ENCODE measurements around the gene PCMTD2.

PCMTD2 gene

GRCh38 chr20:64238851-64239387 is 16.6 kb upstream of the PCMTD2 start:
- in situ Hi-C loops (cut with HindIII; ENCODE audit: low pct_ligation_motif_present, low sequenced_read_pairs) = no loop called here
- Histone ChIP-seq H3K27me3 (replicated peaks) (no peaks in the 10 kb centered on the region), H3K27ac (no peak overlapping the region), H3K4me3 (ENCODE audit: low read depth, low read length) (no peak overlapping the region), H3K36me3 (replicated peaks) (no peaks in the 10 kb centered on the region)
- no peak for DNase-seq
- TF ChIP-seq CTCF (IDR thresholded peaks at IDR 0.05; ENCODE audit: low read depth, low read length, missing control alignments) = no peak

GRCh38 chr20:64239449-64240242 is 15.9 kb upstream of the PCMTD2 start:
- no peak for DNase-seq
- Histone ChIP-seq H3K27ac (no peak overlapping the region), H3K36me3 (replicated peaks) (no peaks in the 10 kb centered on the region), H3K4me3 (ENCODE audit: low read depth, low read length) (no peak overlapping the region), H3K27me3 (replicated peaks) (peaks cover 1% of the 10 kb centered on the region)
- TF ChIP-seq CTCF (IDR thresholded peaks at IDR 0.05; ENCODE audit: low read depth, low read length, missing control alignments) = no peak
- in situ Hi-C loops (cut with HindIII; ENCODE audit: low pct_ligation_motif_present, low sequenced_read_pairs) = no loop called here

- Histone ChIP-seq H3K4me3 (ENCODE audit: low read depth, low read length) (no peak overlapping the region), H3K27ac (no peak overlapping the region), H3K36me3 (replicated peaks) (no peaks in the 10 kb centered on the region), H3K27me3 (replicated peaks) (peaks cover 2% of the 10 kb centered on the region)
- DNase-seq = no peak
- in situ Hi-C loops (cut with HindIII; ENCODE audit: low pct_ligation_motif_present, low sequenced_read_pairs) = no loop called here
- no peak for TF ChIP-seq CTCF (IDR thresholded peaks at IDR 0.05; ENCODE audit: low read depth, low read length, missing control alignments)
Measured at GRCh38 chr20:64240243-64241015, 15.1 kb upstream of the PCMTD2 start.

- no peak for TF ChIP-seq CTCF (IDR thresholded peaks at IDR 0.05; ENCODE audit: low read depth, low read length, missing control alignments)
- in situ Hi-C loops (cut with HindIII; ENCODE audit: low pct_ligation_motif_present, low sequenced_read_pairs) = no loop called here
- H3K27me3 ChIP-seq (replicated peaks) = peaks cover 2% of the 10 kb centered on the region
Measured at GRCh38 chr20:64241061-64241460, 14.5 kb upstream of the PCMTD2 start.

GRCh38 chr20:64242003-64242796 is 13.3 kb upstream of the PCMTD2 start:
- no peak for TF ChIP-seq CTCF (IDR thresholded peaks at IDR 0.05; ENCODE audit: low read depth, low read length, missing control alignments)
- Histone ChIP-seq H3K4me3 (ENCODE audit: low read depth, low read length) (no peak overlapping the region), H3K27me3 (replicated peaks) (peaks cover 2% of the 10 kb centered on the region), H3K36me3 (replicated peaks) (no peaks in the 10 kb centered on the region), H3K27ac (no peak overlapping the region)
- DNase-seq = no peak
- in situ Hi-C loops (cut with HindIII; ENCODE audit: low pct_ligation_motif_present, low sequenced_read_pairs) = no loop called here

More at GRCh38 chr20:64241061-64241460, 14.5 kb upstream of the PCMTD2 start:
- no peak for DNase-seq
- no peaks in the 10 kb centered on the region for H3K36me3 ChIP-seq (replicated peaks)
- H3K27ac ChIP-seq = no peak overlapping the region
- no peak overlapping the region for H3K4me3 ChIP-seq (ENCODE audit: low read depth, low read length)
